Measurements from ENCODE around the gene STK35. TPM values are rescaled to one million over a fixed set of nuclear protein-coding genes. Genes with fewer than 3 reads are reported as not detected.

Gene STK35
- polyA plus RNA-seq, 1 donor from 2014 or later, result 10.8 TPM

DNA sequence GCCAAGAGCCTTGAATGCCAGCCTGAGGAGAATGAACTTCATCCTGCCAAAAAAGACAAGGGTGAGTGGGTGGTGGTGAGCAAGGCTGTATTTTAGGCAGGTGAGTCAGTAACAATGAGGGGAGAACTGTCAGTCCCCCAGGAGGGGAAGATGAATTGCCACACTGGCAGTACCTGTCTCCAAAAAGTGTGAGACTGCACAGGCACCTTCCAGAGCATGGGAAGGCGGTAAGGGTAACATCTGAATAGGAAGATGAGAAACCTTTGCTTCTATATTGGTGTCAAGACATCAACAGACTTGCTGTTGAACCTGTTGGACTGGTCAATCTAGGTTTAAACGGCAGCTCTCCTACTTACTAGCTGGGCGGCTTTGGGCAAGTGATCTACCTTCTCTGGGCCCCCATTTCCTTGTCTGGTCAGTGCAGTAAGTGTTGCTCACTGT lies 30.9 kb downstream of the STK35 start:
- no peaks in the 10 kb centered on the region for H4K20me1 ChIP-seq (ENCODE audit: insufficient read depth)
- no peaks in the 10 kb centered on the region for H3K9me3 ChIP-seq (ENCODE audit: low read length)
- no peak overlapping the region for H3K27ac ChIP-seq (ENCODE audit: low read length)
- no peak overlapping the region for H3K4me3 ChIP-seq (ENCODE audit: low read length)
- H3K9ac ChIP-seq (ENCODE audit: low read length), result no peak overlapping the region
- no peaks in the 10 kb centered on the region for H3K27me3 ChIP-seq (ENCODE audit: insufficient read depth, low read depth, low read length)
- H3K9me2 ChIP-seq (ENCODE audit: insufficient read depth, low read length), result no peaks in the 10 kb centered on the region
- H3K4me2 ChIP-seq (ENCODE audit: low read length), result no peak overlapping the region
- no peaks in the 10 kb centered on the region for H3F3A ChIP-seq (ENCODE audit: insufficient read depth, low read length, poor library complexity, severe bottlenecking)
- no peaks in the 10 kb centered on the region for H3K36me3 ChIP-seq (ENCODE audit: insufficient read depth, low read length)
- no peak overlapping the region for H2AFZ ChIP-seq (ENCODE audit: low read depth, low read length)
- no peak for TF ChIP-seq EZH2 (IDR thresholded peaks at IDR 0.05; ENCODE audit: borderline replicate concordance, insufficient read depth, low read length, poor library complexity, severe bottlenecking)
- no peak for TF ChIP-seq SMC3 (conservative IDR thresholded peaks at IDR 0.05; ENCODE audit: poor library complexity)
- no peak for TF ChIP-seq MXI1 (conservative IDR thresholded peaks at IDR 0.05; ENCODE audit: poor library complexity, severe bottlenecking)
- TF ChIP-seq, protein P1, sequence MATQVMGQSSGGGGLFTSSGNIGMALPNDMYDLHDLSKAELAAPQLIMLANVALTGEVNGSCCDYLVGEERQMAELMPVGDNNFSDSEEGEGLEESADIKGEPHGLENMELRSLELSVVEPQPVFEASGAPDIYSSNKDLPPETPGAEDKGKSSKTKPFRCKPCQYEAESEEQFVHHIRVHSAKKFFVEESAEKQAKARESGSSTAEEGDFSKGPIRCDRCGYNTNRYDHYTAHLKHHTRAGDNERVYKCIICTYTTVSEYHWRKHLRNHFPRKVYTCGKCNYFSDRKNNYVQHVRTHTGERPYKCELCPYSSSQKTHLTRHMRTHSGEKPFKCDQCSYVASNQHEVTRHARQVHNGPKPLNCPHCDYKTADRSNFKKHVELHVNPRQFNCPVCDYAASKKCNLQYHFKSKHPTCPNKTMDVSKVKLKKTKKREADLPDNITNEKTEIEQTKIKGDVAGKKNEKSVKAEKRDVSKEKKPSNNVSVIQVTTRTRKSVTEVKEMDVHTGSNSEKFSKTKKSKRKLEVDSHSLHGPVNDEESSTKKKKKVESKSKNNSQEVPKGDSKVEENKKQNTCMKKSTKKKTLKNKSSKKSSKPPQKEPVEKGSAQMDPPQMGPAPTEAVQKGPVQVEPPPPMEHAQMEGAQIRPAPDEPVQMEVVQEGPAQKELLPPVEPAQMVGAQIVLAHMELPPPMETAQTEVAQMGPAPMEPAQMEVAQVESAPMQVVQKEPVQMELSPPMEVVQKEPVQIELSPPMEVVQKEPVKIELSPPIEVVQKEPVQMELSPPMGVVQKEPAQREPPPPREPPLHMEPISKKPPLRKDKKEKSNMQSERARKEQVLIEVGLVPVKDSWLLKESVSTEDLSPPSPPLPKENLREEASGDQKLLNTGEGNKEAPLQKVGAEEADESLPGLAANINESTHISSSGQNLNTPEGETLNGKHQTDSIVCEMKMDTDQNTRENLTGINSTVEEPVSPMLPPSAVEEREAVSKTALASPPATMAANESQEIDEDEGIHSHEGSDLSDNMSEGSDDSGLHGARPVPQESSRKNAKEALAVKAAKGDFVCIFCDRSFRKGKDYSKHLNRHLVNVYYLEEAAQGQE (IDR thresholded peaks at IDR 0.05; ENCODE audit: borderline replicate concordance), result no peak
- TF ChIP-seq, protein P2, sequence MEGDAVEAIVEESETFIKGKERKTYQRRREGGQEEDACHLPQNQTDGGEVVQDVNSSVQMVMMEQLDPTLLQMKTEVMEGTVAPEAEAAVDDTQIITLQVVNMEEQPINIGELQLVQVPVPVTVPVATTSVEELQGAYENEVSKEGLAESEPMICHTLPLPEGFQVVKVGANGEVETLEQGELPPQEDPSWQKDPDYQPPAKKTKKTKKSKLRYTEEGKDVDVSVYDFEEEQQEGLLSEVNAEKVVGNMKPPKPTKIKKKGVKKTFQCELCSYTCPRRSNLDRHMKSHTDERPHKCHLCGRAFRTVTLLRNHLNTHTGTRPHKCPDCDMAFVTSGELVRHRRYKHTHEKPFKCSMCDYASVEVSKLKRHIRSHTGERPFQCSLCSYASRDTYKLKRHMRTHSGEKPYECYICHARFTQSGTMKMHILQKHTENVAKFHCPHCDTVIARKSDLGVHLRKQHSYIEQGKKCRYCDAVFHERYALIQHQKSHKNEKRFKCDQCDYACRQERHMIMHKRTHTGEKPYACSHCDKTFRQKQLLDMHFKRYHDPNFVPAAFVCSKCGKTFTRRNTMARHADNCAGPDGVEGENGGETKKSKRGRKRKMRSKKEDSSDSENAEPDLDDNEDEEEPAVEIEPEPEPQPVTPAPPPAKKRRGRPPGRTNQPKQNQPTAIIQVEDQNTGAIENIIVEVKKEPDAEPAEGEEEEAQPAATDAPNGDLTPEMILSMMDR (IDR thresholded peaks at IDR 0.05; ENCODE audit: poor library complexity, severe bottlenecking), result no peak
- TF ChIP-seq TAF1 (IDR thresholded peaks at IDR 0.05; ENCODE audit: low read depth), result no peak
- TF ChIP-seq POLR2AphosphoS5 (IDR thresholded peaks at IDR 0.05), result no peak
- no peak for TF ChIP-seq RAD21 (conservative IDR thresholded peaks at IDR 0.05)
- no peak for TF ChIP-seq EP300 (conservative IDR thresholded peaks at IDR 0.05; ENCODE audit: poor library complexity, severe bottlenecking)
- peaks cover 22% of the 10 kb centered on the region for H3K79me2 ChIP-seq (replicated peaks; ENCODE audit: insufficient read depth, low read length)

DNA sequence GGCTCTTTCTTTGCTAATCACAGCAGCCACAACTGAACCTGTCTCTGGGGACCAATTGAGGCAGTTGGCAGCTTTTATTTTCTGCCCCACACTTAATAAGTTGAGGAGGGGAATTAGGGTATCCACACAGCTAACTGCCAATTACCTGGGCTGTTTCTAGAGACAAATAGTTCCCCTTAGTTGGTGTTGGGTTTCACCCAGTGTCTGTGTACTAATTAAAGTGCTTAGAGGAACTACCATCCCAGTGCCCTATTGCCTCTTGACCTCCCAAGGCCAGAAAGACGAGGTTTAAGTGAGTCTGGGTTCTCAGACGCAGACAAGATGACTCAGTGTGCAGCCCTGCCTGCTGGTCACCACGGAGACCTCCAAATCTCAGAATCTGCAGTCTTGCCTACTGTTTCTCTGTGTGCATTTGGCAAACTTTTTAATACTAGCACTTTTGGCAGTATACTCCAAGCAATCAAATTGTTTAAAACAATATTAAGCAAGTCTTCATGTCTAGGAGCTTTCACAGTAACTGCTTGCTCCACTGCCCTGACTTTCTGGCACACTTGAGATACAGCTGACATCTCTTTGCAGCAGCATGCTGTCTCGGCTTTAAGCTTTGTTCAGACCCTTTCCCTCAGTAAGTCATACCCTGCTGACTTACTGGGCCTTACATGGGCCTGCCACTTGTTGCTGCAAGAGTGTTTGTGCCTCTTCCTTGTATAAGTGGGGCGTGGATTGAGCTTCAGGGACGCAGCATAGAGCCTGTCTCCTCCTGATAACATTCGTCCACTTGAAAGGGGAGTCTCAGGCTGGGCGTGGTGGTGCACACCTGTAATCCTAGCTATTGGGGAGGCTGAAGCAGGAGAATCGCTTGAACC lies 31.9 kb downstream of the STK35 start:
- Histone ChIP-seq H3F3A (ENCODE audit: insufficient read depth, low read length, poor library complexity, severe bottlenecking) (no peaks in the 10 kb centered on the region), H3K36me3 (ENCODE audit: insufficient read depth, low read length) (no peaks in the 10 kb centered on the region), H3K79me2 (replicated peaks; ENCODE audit: insufficient read depth, low read length) (peaks cover 16% of the 10 kb centered on the region), H3K9ac (ENCODE audit: low read length) (no peak overlapping the region), H3K4me3 (ENCODE audit: low read length) (no peak overlapping the region), H3K9me3 (ENCODE audit: low read length) (no peaks in the 10 kb centered on the region), H2AFZ (ENCODE audit: low read depth, low read length) (no peak overlapping the region), H3K4me2 (ENCODE audit: low read length) (no peak overlapping the region), H3K27ac (ENCODE audit: low read length) (no peak overlapping the region), H4K20me1 (ENCODE audit: insufficient read depth) (no peaks in the 10 kb centered on the region), H3K9me2 (ENCODE audit: insufficient read depth, low read length) (no peaks in the 10 kb centered on the region), H3K27me3 (ENCODE audit: insufficient read depth, low read depth, low read length) (no peaks in the 10 kb centered on the region)
- TF ChIP-seq MXI1 (conservative IDR thresholded peaks at IDR 0.05; ENCODE audit: poor library complexity, severe bottlenecking) (no peak), SMC3 (conservative IDR thresholded peaks at IDR 0.05; ENCODE audit: poor library complexity) (no peak), EP300 (conservative IDR thresholded peaks at IDR 0.05; ENCODE audit: poor library complexity, severe bottlenecking) (no peak), TAF1 (IDR thresholded peaks at IDR 0.05; ENCODE audit: low read depth) (no peak), POLR2AphosphoS5 (IDR thresholded peaks at IDR 0.05) (no peak), EZH2 (IDR thresholded peaks at IDR 0.05; ENCODE audit: borderline replicate concordance, insufficient read depth, low read length, poor library complexity, severe bottlenecking) (no peak), RAD21 (conservative IDR thresholded peaks at IDR 0.05) (no peak)
- TF ChIP-seq, protein P1 (IDR thresholded peaks at IDR 0.05; ENCODE audit: borderline replicate concordance), result no peak
- TF ChIP-seq, protein P2 (IDR thresholded peaks at IDR 0.05; ENCODE audit: poor library complexity, severe bottlenecking), result no peak

All from neural cell (in vitro differentiated cells).